HCT116 (cell line): ENCODE measurements around the gene TBXA2R. TPM values are rescaled to one million over a fixed set of nuclear protein-coding genes. Genes with fewer than 3 reads are reported as not detected.

Experiments used
- ATAC-seq: fragments of 200-7000 bp; cut with Tn5 transposase; 2 replicates; pipeline ENCODE4 v1.9.1; 2020; ENCODE audit warnings: mild to moderate bottlenecking, moderate library complexity
- BruUV-seq: library from RNA; stranded (reverse); fragments of 400-500 nt; replicated peaks from 2 replicates; lab custom pipeline; 2021; lab: Mats Ljungman, UMichigan
- CTCF ChIA-PET: fragments of 300-600 bp; sonication (Branson Sonifier 250); formaldehyde crosslinking; loops from one replicate; lab custom pipeline; 2021; ENCODE audit warnings: antibody characterized with exemption; lab: Charles Lee
- POLR2A ChIA-PET: fragments of 300-600, 350-600 bp; sonication (Branson Sonifier 250); formaldehyde crosslinking; loops from one replicate; lab custom pipeline; 2021; ENCODE audit warnings: antibody characterized with exemption; lab: Charles Lee
- RAD21 ChIA-PET, 2 experiments: fragments of 300-600 bp; sonication (Branson Sonifier 250); formaldehyde crosslinking; loops; one replicate each; lab custom pipeline; 2023; ENCODE audit warnings: low total read pairs in 2 of 2; ENCODE audit not compliant: uncharacterized antibody in 2 of 2, unreplicated experiment in 2 of 2, low non-redundant PET in 1 of 2; lab: Charles Lee
- DNase-seq: peaks from one replicate; pipeline ENCODE4 v3.0.0-alpha.2; 2010; ENCODE audit warnings: low read depth, low spot score
- H2AFZ ChIP-seq: fragments of 200-600 bp; shearing (Covaris generic), sonication (generic); 2 replicates; pipeline ENCODE4 v1.6.1; 2017; ENCODE audit warnings: low read depth, mixed run types, mixed read lengths, antibody characterized with exemption, low read length; ENCODE audit not compliant: poor library complexity, severe bottlenecking
- H3K27ac ChIP-seq: 2 replicates; pipeline ENCODE4 v1.5.1; 2012; ENCODE audit warnings: low read depth, low read length
- H3K27me3 ChIP-seq: fragments of 200-600 bp; sonication (generic); 2 replicates; pipeline ENCODE4 v1.6.1; 2016; ENCODE audit warnings: mixed run types, low read length, mixed read lengths; ENCODE audit not compliant: insufficient read depth
- H3K36me3 ChIP-seq, 2 experiments: fragments of 200-500 bp in 1 of 2; fragments of 200-600 bp in 1 of 2; sonication (Bioruptor generic) in 1 of 2; sonication (generic) in 1 of 2; 2 replicates each; pipeline versions ENCODE4 v1.5.1 to v1.6.1; 2014 to 2016; ENCODE audit warnings: low read length in 2 of 2, inconsistent platforms in 1 of 2, mixed read lengths in 1 of 2, mixed run types in 1 of 2; ENCODE audit not compliant: insufficient read depth in 2 of 2, control insufficient read depth in 1 of 2
- H3K4me1 ChIP-seq, 2 experiments: fragments of 200-600 bp in 1 of 2; sonication (generic) in 1 of 2; 2 replicates each; pipeline versions ENCODE4 v1.5.1 to v1.6.1; 2012 to 2017; ENCODE audit warnings: low read length in 2 of 2, inconsistent platforms in 1 of 2, mild to moderate bottlenecking in 1 of 2, mixed read lengths in 1 of 2, mixed run types in 1 of 2, moderate library complexity in 1 of 2; ENCODE audit not compliant: insufficient read depth in 2 of 2, control insufficient read depth in 1 of 2
- H3K4me2 ChIP-seq: fragments of 200-600 bp; sonication (generic); 2 replicates; pipeline ENCODE4 v1.6.1; 2017; ENCODE audit warnings: mixed run types, low read length, mixed read lengths
- H3K4me3 ChIP-seq, 2 experiments: fragments of 200-600 bp in 1 of 2; sonication (generic) in 1 of 2; replicated peaks in 1 of 2; 2 replicates each; pipeline ENCODE4 v1.5.1; 2011 to 2016; ENCODE audit warnings: low read length in 2 of 2, control low read depth in 1 of 2, low read depth in 1 of 2, mild to moderate bottlenecking in 1 of 2, mixed read lengths in 1 of 2, mixed run types in 1 of 2
- H3K79me2 ChIP-seq: fragments of 200-600 bp; sonication (generic); 2 replicates; pipeline ENCODE4 v1.6.1; 2017; ENCODE audit warnings: mild to moderate bottlenecking, mixed run types, low read length, moderate library complexity, mixed read lengths; ENCODE audit not compliant: insufficient read depth
- H3K9ac ChIP-seq: fragments of 200-600 bp; sonication (generic); 2 replicates; pipeline ENCODE4 v1.6.1; 2016; ENCODE audit warnings: low read length, mixed read lengths
- H3K9me2 ChIP-seq: fragments of 200-600 bp; sonication (generic), shearing (Covaris generic); 2 replicates; pipeline ENCODE4 v1.6.1; 2017; ENCODE audit warnings: mixed run types, mild to moderate bottlenecking, moderate library complexity; ENCODE audit not compliant: insufficient read depth
- H3K9me3 ChIP-seq, 2 experiments: fragments of 200-500 bp in 1 of 2; fragments of 200-600 bp in 1 of 2; sonication (Bioruptor generic) in 1 of 2; sonication (generic) in 1 of 2; 2 replicates each; pipeline ENCODE4 v1.6.1; 2014 to 2017; ENCODE audit warnings: low read length in 2 of 2, mixed read lengths in 2 of 2, inconsistent platforms in 1 of 2, low read depth in 1 of 2, mild to moderate bottlenecking in 1 of 2, mixed run types in 1 of 2, moderate library complexity in 1 of 2; ENCODE audit not compliant: control insufficient read depth in 1 of 2, insufficient read depth in 1 of 2
- H4K20me1 ChIP-seq: fragments of 200-600 bp; sonication (generic), shearing (Covaris generic); 2 replicates; pipeline ENCODE4 v1.6.1; 2017; ENCODE audit warnings: mixed run types, mild to moderate bottlenecking, moderate library complexity; ENCODE audit not compliant: insufficient read depth
- ATF3 ChIP-seq: IDR thresholded peaks from 2 replicates; pipeline ENCODE4 v1.6.1; 2012
- CBX3 ChIP-seq: IDR thresholded peaks from 2 replicates; pipeline ENCODE4 v1.6.1; 2012; ENCODE audit warnings: low read depth
- CTCF ChIP-seq, 3 experiments: fragments of 200-600 bp in 1 of 3; sonication (generic) in 1 of 3; IDR thresholded peaks in 2 of 3; conservative IDR thresholded peaks in 1 of 3; 2 replicates each; pipeline ENCODE4 v1.5.1; 2012 to 2017; ENCODE audit warnings: low read depth in 2 of 3, low read length in 2 of 3, antibody characterized with exemption in 1 of 3, borderline replicate concordance in 1 of 3, control low read depth in 1 of 3, mild to moderate bottlenecking in 1 of 3, mixed read lengths in 1 of 3, mixed run types in 1 of 3, moderate library complexity in 1 of 3; ENCODE audit not compliant: insufficient read depth in 1 of 3
- ELF1 ChIP-seq: IDR thresholded peaks from 2 replicates; pipeline ENCODE4 v1.6.1; 2012; ENCODE audit warnings: low read depth, borderline replicate concordance
- EZH2phosphoT487 ChIP-seq: fragments of 200-600 bp; IDR thresholded peaks from 2 replicates; pipeline ENCODE4 v1.6.1; 2018; ENCODE audit warnings: antibody characterized with exemption, borderline replicate concordance
- FOSL1 ChIP-seq: IDR thresholded peaks from 2 replicates; pipeline ENCODE4 v1.6.1; 2012; ENCODE audit warnings: low read depth
- RAD21 ChIP-seq: IDR thresholded peaks from 2 replicates; pipeline ENCODE4 v1.6.1; 2012; ENCODE audit warnings: low read depth, mild to moderate bottlenecking
- SP1 ChIP-seq: IDR thresholded peaks from 2 replicates; pipeline ENCODE4 v1.6.1; 2012; ENCODE audit warnings: low read depth
- SRF ChIP-seq: IDR thresholded peaks from 2 replicates; pipeline ENCODE4 v1.6.1; 2012; ENCODE audit warnings: low read depth
- ZBTB33 ChIP-seq: IDR thresholded peaks from 2 replicates; pipeline ENCODE4 v1.6.1; 2011; ENCODE audit warnings: mild to moderate bottlenecking, low read length, moderate library complexity; ENCODE audit not compliant: insufficient replicate concordance; ENCODE audit errors: extremely low read depth
- intact Hi-C: fragments of 100-400 bp; cut with micrococcal nuclease; formaldehyde crosslinking; loops from 2 replicates; pipeline ENCODE4 v1.10.0; 2022
- total RNA-seq: library from RNA; stranded (reverse); gene quantifications from one replicate; pipeline ENCODE4 v1.2.1, GENCODE V29; 2021; ENCODE audit not compliant: unreplicated experiment

Gene TBXA2R
- total RNA-seq, 1 experiment from 2014 or later: 2.3 TPM

- POLR2A ChIA-PET: no interaction called here
- no TSS peak for BruUV-seq
- Histone ChIP-seq H3K4me3 (no peak overlapping the region), H3K9me2 (no peaks in the 10 kb centered on the region), H3K9me3 (no peaks in the 10 kb centered on the region), H2AFZ (no peak overlapping the region), H3K27ac (no peak overlapping the region), H3K79me2 (peaks cover 36% of the 10 kb centered on the region), H3K9ac (no peak overlapping the region), H4K20me1 (peaks cover 5% of the 10 kb centered on the region; the same call in 1 of the 2 replicates), H3K4me1 (peaks cover 0 to 11% of the 10 kb centered on the region in 2 experiments; a peak in 2 of 4 replicates), H3K4me2 (no peak overlapping the region), H3K36me3 (peaks cover 11 to 24% of the 10 kb centered on the region in 2 experiments), H3K27me3 (no peaks in the 10 kb centered on the region)
- CTCF ChIA-PET: no interaction called here
- intact Hi-C loops: loop anchor here (5.0 kb wide), 1 partner anchor 80 kb away; the partner anchor contains the start of gene CACTIN
- ATAC-seq (peak; percentile 53), DNase-seq (no peak)
- TF ChIP-seq FOSL1 (no peak), CTCF (IDR thresholded peaks at IDR 0.05 in 2 of 3, conservative IDR thresholded peaks at IDR 0.05 in 1 of 3; ENCODE audit: borderline replicate concordance in 1 of 3, insufficient read depth in 1 of 3, low read depth in 2 of 3, low read length in 2 of 3) (peak in 2 of 3 experiments; percentile 71 to 72; a peak in 4 of 6 replicates), RAD21 (no peak; the same call in 1 of the 2 replicates), SRF (no peak), ELF1 (no peak), ATF3 (no peak)
- RAD21 ChIA-PET: no interaction called here
Measured at GRCh38 chr19:3547301-3547731, 59.4 kb downstream of the TBXA2R start.

GRCh38 chr19:3546119-3546518 lies 60.6 kb downstream of the TBXA2R start:
- peak overlapping the region; percentile 0; the same call in 1 of the 2 replicates for H3K27ac ChIP-seq
- ChIA-PET RAD21 (no interaction called here), CTCF (interaction anchor here (2.0 kb wide), 1 partner anchor 29 kb away, joined by 11 read pairs; no protein-coding TSS in a partner anchor)
- H3K4me3 ChIP-seq: no peak overlapping the region
- H4K20me1 ChIP-seq: peaks cover 5% of the 10 kb centered on the region; the same call in 1 of the 2 replicates
- H3K36me3 ChIP-seq: peaks cover 11 to 20% of the 10 kb centered on the region in 2 experiments
- no peak overlapping the region for H3K4me2 ChIP-seq
- ATAC-seq: no peak
- BruUV-seq: no TSS peak
- no peak overlapping the region for H2AFZ ChIP-seq
- no peak for TF ChIP-seq ZBTB33
- no peak for TF ChIP-seq ATF3
- no peak for TF ChIP-seq EZH2phosphoT487
- no peak for TF ChIP-seq CBX3
- TF ChIP-seq SP1: no peak
- no peak for TF ChIP-seq ELF1
- TF ChIP-seq, all 23 proteins: peak for 0
- Histone ChIP-seq H3K9me3 (no peaks in the 10 kb centered on the region), H3K9ac (no peak overlapping the region), H3K9me2 (no peaks in the 10 kb centered on the region), H3K79me2 (peaks cover 26% of the 10 kb centered on the region), H3K4me1 (peaks cover 0 to 11% of the 10 kb centered on the region in 2 experiments; a peak in 2 of 4 replicates), H3K27me3 (no peaks in the 10 kb centered on the region)
- intact Hi-C loops: loop anchor here (5.0 kb wide), 1 partner anchor 81 kb away; the partner anchor contains the start of gene CACTIN
- DNase-seq: no peak
- POLR2A ChIA-PET: interaction anchor here (0.8 kb wide), 1 partner anchor 31 kb away, joined by 3 read pairs; no protein-coding TSS in a partner anchor
